Aorta (tissue), 5 donors: Measurements from ENCODE around the gene PLLP. TPM values are rescaled to one million over a fixed set of nuclear protein-coding genes. Genes with fewer than 3 reads are reported as not detected.

Source experiments
- ATAC-seq: fragments of 200-7000 bp; cut with Tn5 transposase; one replicate; pipeline ENCODE4 v1.9.1; 2022; ENCODE audit warnings: moderate library complexity; ENCODE audit not compliant: low FRiP score
- DNase-seq, 2 donors: peaks; one replicate each; pipeline ENCODE4 v3.0.0-alpha.2; 2020
- H3K27ac ChIP-seq, 2 donors: one replicate each; pipeline ENCODE4 v1.5.1; 2013; ENCODE audit warnings: low read length in 2 of 2, mild to moderate bottlenecking in 2 of 2, moderate library complexity in 2 of 2, control low read depth in 1 of 2, inconsistent platforms in 1 of 2, low read depth in 1 of 2
- H3K27me3 ChIP-seq, 2 donors: one replicate each; pipeline ENCODE4 v1.6.1; 2013; ENCODE audit warnings: control low read depth in 1 of 2, low read length in 1 of 2, mild to moderate bottlenecking in 1 of 2, moderate library complexity in 1 of 2; ENCODE audit not compliant: insufficient read depth in 2 of 2, control insufficient read depth in 1 of 2
- H3K36me3 ChIP-seq, 2 donors: one replicate each; pipeline ENCODE4 v1.6.1; 2013; ENCODE audit warnings: control low read depth in 1 of 2, low read length in 1 of 2, mild to moderate bottlenecking in 1 of 2; ENCODE audit not compliant: insufficient read depth in 2 of 2, control insufficient read depth in 1 of 2
- H3K4me1 ChIP-seq, 2 donors: one replicate each; pipeline ENCODE4 v1.6.1; 2013; ENCODE audit warnings: low read length in 2 of 2, control low read depth in 1 of 2, mild to moderate bottlenecking in 1 of 2, moderate library complexity in 1 of 2; ENCODE audit not compliant: insufficient read depth in 2 of 2, control insufficient read depth in 1 of 2
- H3K4me3 ChIP-seq, 2 donors: one replicate each; pipeline ENCODE4 v1.5.1; 2013; ENCODE audit warnings: low read length in 2 of 2, control low read depth in 1 of 2, mild to moderate bottlenecking in 1 of 2
- H3K9me3 ChIP-seq: one replicate; pipeline ENCODE4 v1.6.1; 2013; ENCODE audit warnings: mild to moderate bottlenecking, low read length; ENCODE audit not compliant: control insufficient read depth
- WGBS, 2 donors: extraction: QIAGEN DNeasy Blood & Tissue Kit; methylation state at CpG; one replicate each; pipeline ENCODE4 v1.1.7; 2013; 5-methylcytosine and 5-hydroxymethylcytosine counted together
- intact Hi-C, 2 donors: fragments of 100-400 bp; cut with DNase I; formaldehyde crosslinking; loops; one replicate each; pipeline versions ENCODE4 v1.14.2 to v1.15.0; 2022
- polyA plus RNA-seq, 2 donors: library from polyadenylated mRNA; stranded (reverse); fragments of 200-250 nt; gene quantifications; one replicate each; pipeline ENCODE4 v1.2.3, GENCODE V29; 2013
- total RNA-seq, 2 donors: library from RNA; stranded (reverse); fragmentation: NEBNext Ultra II Directional; extraction: Animal tissue kit (Norgen Biotek cat#: 25700); gene quantifications; one replicate each; pipeline ENCODE4 v1.2.1, GENCODE V29; 2021
- donor health status: healthy with polysubstance abuse.
- donor health status: Bipolar disorder and iron deficiency.
- donor health status: DM: no; HTN: no; CAD: no.
- donor health status: DM: no; HTN: no; CAD: no.
- donor health status: DM: yes; HTN: yes; CAD: no.

PLLP gene
- total and polyA plus RNA-seq, 4 donors: 2.2 to 7.6 (median 2.8) TPM

DNA sequence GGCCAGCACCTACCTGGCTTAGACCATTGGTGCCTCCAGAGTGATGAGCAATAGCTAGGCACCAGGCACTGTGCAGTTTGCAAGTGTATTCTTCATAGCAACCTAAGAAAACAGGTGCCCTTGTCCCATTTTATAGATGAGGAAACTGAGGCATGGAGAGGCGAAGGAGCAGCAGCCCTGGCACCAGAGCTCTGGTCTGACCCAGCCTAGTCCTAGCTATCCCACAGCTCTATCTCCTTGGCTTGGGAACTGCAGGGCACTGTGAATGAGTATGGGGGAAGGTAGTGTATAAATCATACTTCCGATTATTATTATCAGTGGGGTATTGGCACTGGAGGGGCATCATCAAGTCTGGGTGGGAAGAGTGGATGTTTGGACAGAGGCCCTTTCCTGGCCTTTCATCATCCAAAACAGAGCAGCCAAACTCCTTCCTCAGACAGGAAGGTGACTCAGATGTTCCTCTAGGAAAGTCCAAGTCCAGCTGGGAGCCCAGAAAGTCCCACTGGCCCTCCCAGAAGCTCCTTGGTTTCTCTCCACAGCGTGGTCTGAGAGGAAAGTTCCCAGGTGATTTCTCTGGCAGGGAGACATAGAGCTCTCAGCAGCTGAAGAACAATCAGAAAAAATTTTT is 32.0 kb upstream of the PLLP start:
- no peaks in the 10 kb centered on the region for H3K36me3 ChIP-seq
- peak; percentile 77 to 81 for DNase-seq
- intact Hi-C loops: loop anchor here in 1 of 2 donors (5.0 kb wide), 1 partner anchor 56 kb away; the partner anchor contains the start of gene CX3CL1
- no peaks in the 10 kb centered on the region for H3K27me3 ChIP-seq
- H3K4me3 ChIP-seq: no peak overlapping the region
- peak; percentile 91 for ATAC-seq
- no peaks in the 10 kb centered on the region for H3K9me3 ChIP-seq
- 1 to 20% methylated on average over 3 of the region's 3 CpGs for WGBS, 2 donors
- peak overlapping the region; percentile 72 to 99 for H3K27ac ChIP-seq
- H3K4me1 ChIP-seq: peaks cover 7 to 10% of the 10 kb centered on the region in 2 donors

- 49 to 54% methylated on average over 7 of the region's 7 CpGs for WGBS, 2 donors
- intact Hi-C loops: loop anchor here in 1 of 2 donors (5.0 kb wide), 1 partner anchor 57 kb away; the partner anchor contains the start of gene CX3CL1
- no peak overlapping the region for H3K27ac ChIP-seq
These were observed 30.9 kb upstream of the PLLP start for GRCh38 chr16:57315416-57315815.

DNA sequence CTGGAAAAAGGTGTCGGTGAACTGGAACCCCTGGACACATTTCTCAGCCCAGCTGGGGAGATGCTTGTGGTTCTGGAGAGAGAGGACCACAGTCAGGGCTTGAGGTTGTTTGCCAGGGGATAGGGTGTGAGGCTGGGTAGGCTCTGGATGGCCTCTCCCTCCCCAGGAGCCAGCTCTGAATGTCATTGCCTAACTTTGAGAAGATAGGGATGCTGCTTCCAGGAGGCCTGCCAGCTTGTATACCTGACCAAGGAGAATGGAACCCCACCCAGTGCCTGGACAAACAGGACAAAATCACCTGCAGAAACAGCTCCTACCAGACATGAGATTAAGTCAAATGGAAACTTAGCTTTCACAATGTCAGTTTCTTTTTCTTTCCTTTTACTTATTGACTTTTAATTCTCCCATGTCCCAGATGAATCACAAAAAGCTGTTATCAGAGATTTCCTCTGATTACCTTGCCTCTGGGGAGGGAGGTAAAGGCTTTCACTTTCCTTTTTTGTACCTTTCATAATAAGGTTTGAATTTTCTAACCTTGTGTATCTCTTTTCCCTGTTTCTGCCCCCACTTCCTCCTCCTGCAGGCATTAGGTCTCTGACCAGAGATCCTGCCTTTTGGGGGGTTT is 29.8 kb upstream of the PLLP start:
- Histone ChIP-seq H3K4me1 (peaks cover 7 to 10% of the 10 kb centered on the region in 2 donors), H3K4me3 (no peak overlapping the region), H3K9me3 (no peaks in the 10 kb centered on the region), H3K27me3 (no peaks in the 10 kb centered on the region), H3K36me3 (no peaks in the 10 kb centered on the region), H3K27ac (peak overlapping the region in 1 of 2 donors; percentile 7)
- intact Hi-C loops: no loop called here
- DNase-seq (no peak), ATAC-seq (no peak)
- 30 to 33% methylated on average over 1 of the region's 1 CpG for WGBS, 2 donors

More at GRCh38 chr16:57315416-57315815, 30.9 kb upstream of the PLLP start:
- Histone ChIP-seq H3K27me3 (no peaks in the 10 kb centered on the region), H3K9me3 (no peaks in the 10 kb centered on the region), H3K36me3 (no peaks in the 10 kb centered on the region), H3K4me3 (no peak overlapping the region), H3K4me1 (peaks cover 7 to 10% of the 10 kb centered on the region in 2 donors)
- DNase-seq: no peak
- ATAC-seq: no peak

DNA sequence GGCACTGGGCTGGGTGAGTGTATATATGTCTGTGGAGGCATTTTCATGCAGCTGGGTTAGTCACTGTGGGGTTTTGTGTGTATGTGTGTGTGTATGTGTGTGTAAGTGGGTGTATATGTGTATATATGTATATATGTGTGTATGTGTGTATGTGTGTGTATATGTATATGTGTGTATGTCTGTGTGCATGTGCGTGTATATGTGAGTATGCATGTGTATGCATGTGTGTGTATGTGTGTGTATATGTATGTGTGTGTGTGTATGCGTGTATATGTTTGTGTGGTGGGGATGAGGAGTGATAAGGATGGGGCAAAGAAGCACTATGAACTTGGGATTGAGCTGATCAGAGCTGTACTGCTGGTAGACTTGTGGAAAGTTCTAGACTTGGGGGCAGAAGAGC is 29.0 kb upstream of the PLLP start:
- H3K4me3 ChIP-seq: no peak overlapping the region
- H3K9me3 ChIP-seq: no peaks in the 10 kb centered on the region
- ATAC-seq (no peak), DNase-seq (no peak)
- WGBS, 2 donors: 93 to 96% methylated on average over 2 of the region's 2 CpGs
- H3K27me3 ChIP-seq: no peaks in the 10 kb centered on the region
- intact Hi-C loops: no loop called here
- H3K4me1 ChIP-seq: peaks cover 7 to 9% of the 10 kb centered on the region in 2 donors
- H3K36me3 ChIP-seq: no peaks in the 10 kb centered on the region
- H3K27ac ChIP-seq: no peak overlapping the region

DNA sequence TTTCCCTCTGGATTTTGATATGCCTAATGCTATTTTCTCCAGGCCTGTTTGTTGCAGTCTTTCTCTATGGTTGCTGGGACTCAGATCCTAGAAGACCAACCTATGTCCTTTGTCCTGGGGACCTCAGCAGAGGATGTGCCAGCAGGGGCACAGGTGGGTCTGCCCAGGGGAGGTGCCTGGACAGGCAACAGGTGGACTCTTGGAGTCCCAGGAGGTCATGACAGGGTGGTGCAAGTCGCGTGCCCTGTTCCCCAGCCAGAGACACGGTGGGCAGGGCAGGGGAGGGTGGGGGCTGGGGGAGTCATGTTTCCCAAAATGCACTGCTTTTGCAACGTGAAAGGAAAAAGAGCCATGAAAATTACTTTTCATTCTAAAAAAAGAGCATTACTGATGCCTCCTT is 26.3 kb upstream of the PLLP start:
- no peak for ATAC-seq
- H3K27ac ChIP-seq: peak overlapping the region; percentile 20 to 92
- no peaks in the 10 kb centered on the region for H3K27me3 ChIP-seq
- no peaks in the 10 kb centered on the region for H3K36me3 ChIP-seq
- intact Hi-C loops: no loop called here
- 3 to 8% methylated on average over 4 of the region's 4 CpGs for WGBS, 2 donors
- H3K4me1 ChIP-seq: no peaks in the 10 kb centered on the region
- no peaks in the 10 kb centered on the region for H3K9me3 ChIP-seq
- DNase-seq: no peak
- no peak overlapping the region for H3K4me3 ChIP-seq

DNA sequence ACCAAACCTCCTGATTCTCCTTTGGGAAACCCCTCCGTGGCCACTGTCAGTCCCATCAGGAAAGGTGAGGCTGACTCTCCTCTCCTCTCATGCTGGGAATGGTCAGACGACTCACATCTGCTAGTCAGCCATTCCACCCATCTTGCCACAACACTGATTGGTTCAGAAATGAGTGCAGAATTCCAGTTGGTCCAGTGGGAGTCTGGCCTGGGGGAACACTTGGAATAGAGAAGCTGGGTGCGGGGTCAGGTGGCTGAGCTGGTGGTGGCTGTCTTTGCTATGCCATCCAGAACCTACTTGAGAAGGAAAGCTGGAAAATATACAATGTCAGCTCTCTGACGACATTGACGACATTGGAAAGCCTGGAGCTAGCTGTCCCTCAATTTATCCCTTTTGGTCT is 23.6 kb upstream of the PLLP start:
- Histone ChIP-seq H3K36me3 (no peaks in the 10 kb centered on the region), H3K27ac (peak overlapping the region in 1 of 2 donors; percentile 29), H3K4me1 (no peaks in the 10 kb centered on the region), H3K27me3 (no peaks in the 10 kb centered on the region), H3K9me3 (no peaks in the 10 kb centered on the region), H3K4me3 (no peak overlapping the region)
- WGBS, 2 donors: 60 to 63% methylated on average over 5 of the region's 5 CpGs
- ATAC-seq (no peak), DNase-seq (no peak)
- intact Hi-C loops: no loop called here

DNA sequence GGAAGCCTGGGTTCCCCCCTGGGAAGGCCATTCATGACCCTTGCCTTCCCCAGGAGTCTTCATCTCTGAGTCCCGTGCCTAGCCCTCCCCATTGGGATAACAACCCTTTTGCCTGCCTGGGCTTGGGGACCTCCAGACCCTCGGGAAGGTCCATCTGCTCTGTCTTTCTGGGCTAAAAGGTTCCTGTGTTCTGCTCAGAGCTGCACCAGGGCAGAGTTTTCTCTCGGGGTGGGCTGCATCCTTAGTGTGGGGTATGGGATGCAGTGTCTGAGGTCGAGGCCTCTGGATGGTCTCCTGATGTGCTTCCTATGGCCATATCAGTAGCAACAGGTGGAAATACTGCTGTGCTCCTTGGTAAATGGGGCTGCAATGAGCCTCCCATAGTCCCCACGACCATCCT is 22.9 kb upstream of the PLLP start:
- H3K4me1 ChIP-seq: no peaks in the 10 kb centered on the region
- WGBS, 2 donors: 90 to 91% methylated on average over 5 of the region's 5 CpGs
- H3K27me3 ChIP-seq: no peaks in the 10 kb centered on the region
- intact Hi-C loops: no loop called here
- DNase-seq (no peak), ATAC-seq (no peak)
- no peaks in the 10 kb centered on the region for H3K9me3 ChIP-seq
- no peak overlapping the region for H3K27ac ChIP-seq
- no peaks in the 10 kb centered on the region for H3K36me3 ChIP-seq
- no peak overlapping the region for H3K4me3 ChIP-seq

DNA sequence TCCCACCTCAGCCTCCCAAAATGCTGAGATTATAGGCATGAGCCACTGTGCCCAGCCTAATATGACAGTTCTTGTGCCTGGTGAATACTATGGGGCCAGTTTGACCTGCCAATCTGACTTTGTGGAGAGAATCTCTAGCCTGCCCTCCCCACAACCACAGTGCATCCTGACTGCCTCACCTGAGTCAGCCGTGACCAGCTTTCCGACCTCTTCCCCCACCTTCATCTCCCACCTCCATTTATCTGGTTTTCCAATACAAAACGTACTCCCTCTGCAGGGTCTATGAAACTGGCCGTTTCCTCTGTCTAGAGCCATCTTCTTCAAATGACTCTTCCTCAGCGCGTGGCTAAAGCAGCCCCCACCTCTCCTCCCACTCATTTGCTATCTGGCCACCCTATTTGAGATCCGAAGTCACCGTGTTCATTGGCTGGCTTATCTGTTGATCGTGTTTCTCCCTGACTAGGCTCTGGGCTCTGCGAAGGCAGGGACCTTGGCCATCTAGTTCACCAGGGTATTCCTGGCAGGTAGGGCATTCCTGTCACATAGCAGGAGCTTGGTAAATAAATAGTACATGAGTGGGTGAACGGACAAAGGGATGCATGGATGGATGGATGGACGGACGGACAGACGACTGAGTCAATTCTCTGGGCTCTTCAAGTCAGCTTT is 22.3 kb upstream of the PLLP start:
- Histone ChIP-seq H3K27ac (peak overlapping the region in 1 of 2 donors; percentile 23), H3K4me1 (no peaks in the 10 kb centered on the region), H3K36me3 (no peaks in the 10 kb centered on the region), H3K9me3 (no peaks in the 10 kb centered on the region), H3K4me3 (no peak overlapping the region), H3K27me3 (no peaks in the 10 kb centered on the region)
- DNase-seq (no peak), ATAC-seq (no peak)
- WGBS, 2 donors: 84 to 85% methylated on average over 14 of the region's 14 CpGs
- intact Hi-C loops: no loop called here
